Astrocyte (in vitro differentiated cells and primary cell): Measurements from ENCODE around the gene ZDHHC17. TPM values are rescaled to one million over a fixed set of nuclear protein-coding genes. Genes with fewer than 3 reads are reported as not detected.

Experiments used
- DNase-seq: peaks from one replicate; pipeline ENCODE4 v3.0.0-alpha.2; 2010; ENCODE audit warnings: low read depth
- FAIRE-seq: peaks from 2 replicates; lab custom pipeline; 2011; peaks lifted over from hg19 to GRCh38; lab: Jason Lieb, UNC
- H2AFZ ChIP-seq: 2 replicates; pipeline ENCODE4 v1.6.0; 2012; ENCODE audit warnings: low read depth, low read length, inconsistent platforms
- H3K27ac ChIP-seq: 2 replicates; pipeline ENCODE4 v1.5.1; 2011; ENCODE audit warnings: low read depth, low read length, inconsistent platforms
- H3K27me3 ChIP-seq: 2 replicates; pipeline ENCODE4 v1.6.0; 2011; ENCODE audit warnings: low read length, inconsistent platforms; ENCODE audit not compliant: insufficient read depth
- H3K36me3 ChIP-seq: 2 replicates; pipeline ENCODE4 v1.5.1; 2011; ENCODE audit warnings: low read length, inconsistent platforms; ENCODE audit not compliant: insufficient read depth
- H3K4me1 ChIP-seq: 2 replicates; pipeline ENCODE4 v1.5.1; 2011; ENCODE audit warnings: low read length, inconsistent platforms; ENCODE audit not compliant: insufficient read depth
- H3K4me2 ChIP-seq: 2 replicates; pipeline ENCODE4 v1.6.0; 2012; ENCODE audit warnings: low read length, inconsistent platforms
- H3K4me3 ChIP-seq: 2 replicates; pipeline ENCODE4 v1.5.1; 2011; ENCODE audit warnings: low read depth, mild to moderate bottlenecking, low read length, inconsistent platforms; ENCODE audit not compliant: insufficient read depth
- H3K79me2 ChIP-seq: 2 replicates; pipeline ENCODE4 v1.6.0; 2012; ENCODE audit warnings: mild to moderate bottlenecking, low read length, inconsistent platforms; ENCODE audit not compliant: insufficient read depth
- H3K9ac ChIP-seq: 2 replicates; pipeline ENCODE4 v1.6.0; 2012; ENCODE audit warnings: mild to moderate bottlenecking, low read length, inconsistent platforms
- H3K9me3 ChIP-seq: 2 replicates; pipeline ENCODE4 v1.5.1; 2012; ENCODE audit warnings: low read depth, mild to moderate bottlenecking, low read length, inconsistent platforms; ENCODE audit not compliant: insufficient read depth
- H4K20me1 ChIP-seq: 2 replicates; pipeline ENCODE4 v1.6.0; 2012; ENCODE audit warnings: low read length, inconsistent platforms; ENCODE audit not compliant: insufficient read depth
- H3K27ac Mint-ChIP-seq: one replicate; pipeline ENCODE4 v1.8.0; 2021; ENCODE audit warnings: mild to moderate bottlenecking, mixed read lengths; ENCODE audit not compliant: unreplicated experiment
- H3K27me3 Mint-ChIP-seq: one replicate; pipeline ENCODE4 v1.8.0; 2021; ENCODE audit warnings: low read depth, mixed read lengths; ENCODE audit not compliant: unreplicated experiment
- H3K36me3 Mint-ChIP-seq: one replicate; pipeline ENCODE4 v1.8.0; 2021; ENCODE audit warnings: low read depth, mixed read lengths; ENCODE audit not compliant: unreplicated experiment
- H3K4me1 Mint-ChIP-seq: one replicate; pipeline ENCODE4 v1.8.0; 2021; ENCODE audit warnings: low read depth, mixed read lengths; ENCODE audit not compliant: unreplicated experiment
- H3K4me3 Mint-ChIP-seq: one replicate; pipeline ENCODE4 v1.8.0; 2021; ENCODE audit warnings: mild to moderate bottlenecking, moderate library complexity, mixed read lengths; ENCODE audit not compliant: unreplicated experiment
- H3K9me3 Mint-ChIP-seq: one replicate; pipeline ENCODE4 v1.8.0; 2021; ENCODE audit warnings: mild to moderate bottlenecking, mixed read lengths; ENCODE audit not compliant: unreplicated experiment
- EZH2 ChIP-seq: IDR thresholded peaks from 2 replicates; pipeline ENCODE4 v1.6.1; 2012; ENCODE audit warnings: mild to moderate bottlenecking, low read length, inconsistent platforms; ENCODE audit not compliant: insufficient read depth
- total RNA-seq: library from RNA; stranded (reverse); gene quantifications from 2 replicates; pipeline ENCODE4 v1.2.1, GENCODE V29; 2021
- TF ChIP-seq, protein P1 (sequence below): IDR thresholded peaks from 2 replicates; pipeline ENCODE4 v1.5.1; 2011; ENCODE audit warnings: low read depth, mild to moderate bottlenecking, inconsistent platforms, low read length, moderate library complexity; ENCODE audit not compliant: insufficient read depth

Gene ZDHHC17
- total RNA-seq, 1 donor from 2014 or later, result 77.5 TPM

DNA sequence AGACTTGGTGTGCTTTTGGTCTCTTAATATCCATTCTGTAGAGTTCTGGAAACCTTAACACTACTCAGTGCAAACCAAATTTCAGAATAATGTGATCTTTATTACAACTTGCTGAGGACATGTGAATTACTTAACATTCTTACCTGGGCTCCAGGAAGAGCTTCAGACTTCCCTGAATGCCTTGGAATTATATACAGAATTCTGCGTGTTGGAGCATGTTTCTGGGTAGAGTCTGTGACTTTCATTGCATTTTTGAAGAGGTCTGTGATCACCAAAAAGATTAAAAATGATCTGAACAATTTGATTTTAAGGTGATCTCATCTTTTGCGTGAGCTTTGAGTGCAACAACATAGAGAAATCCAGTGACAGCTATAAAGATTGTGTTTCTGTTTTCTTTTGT, 35.4 kb downstream of the ZDHHC17 start:
- H3K79me2 ChIP-seq, result peaks cover 81% of the 10 kb centered on the region
- TF ChIP-seq, protein P1, sequence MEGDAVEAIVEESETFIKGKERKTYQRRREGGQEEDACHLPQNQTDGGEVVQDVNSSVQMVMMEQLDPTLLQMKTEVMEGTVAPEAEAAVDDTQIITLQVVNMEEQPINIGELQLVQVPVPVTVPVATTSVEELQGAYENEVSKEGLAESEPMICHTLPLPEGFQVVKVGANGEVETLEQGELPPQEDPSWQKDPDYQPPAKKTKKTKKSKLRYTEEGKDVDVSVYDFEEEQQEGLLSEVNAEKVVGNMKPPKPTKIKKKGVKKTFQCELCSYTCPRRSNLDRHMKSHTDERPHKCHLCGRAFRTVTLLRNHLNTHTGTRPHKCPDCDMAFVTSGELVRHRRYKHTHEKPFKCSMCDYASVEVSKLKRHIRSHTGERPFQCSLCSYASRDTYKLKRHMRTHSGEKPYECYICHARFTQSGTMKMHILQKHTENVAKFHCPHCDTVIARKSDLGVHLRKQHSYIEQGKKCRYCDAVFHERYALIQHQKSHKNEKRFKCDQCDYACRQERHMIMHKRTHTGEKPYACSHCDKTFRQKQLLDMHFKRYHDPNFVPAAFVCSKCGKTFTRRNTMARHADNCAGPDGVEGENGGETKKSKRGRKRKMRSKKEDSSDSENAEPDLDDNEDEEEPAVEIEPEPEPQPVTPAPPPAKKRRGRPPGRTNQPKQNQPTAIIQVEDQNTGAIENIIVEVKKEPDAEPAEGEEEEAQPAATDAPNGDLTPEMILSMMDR, result no peak
- TF ChIP-seq EZH2, result no peak
- peaks cover 14% of the 10 kb centered on the region for H4K20me1 ChIP-seq
- no peaks in the 10 kb centered on the region for H3K27me3 ChIP-seq
- H3K36me3 ChIP-seq, result no peaks in the 10 kb centered on the region
- peaks cover 9% of the 10 kb centered on the region for H3K9me3 Mint-ChIP-seq
- H3K27ac ChIP-seq, result no peak overlapping the region
- H3K27me3 Mint-ChIP-seq, result no peaks in the 10 kb centered on the region
- no peaks in the 10 kb centered on the region for H3K9me3 ChIP-seq
- no peak overlapping the region for H3K4me2 ChIP-seq
- H3K4me1 ChIP-seq, result no peaks in the 10 kb centered on the region
- H3K36me3 Mint-ChIP-seq, result peaks cover 29% of the 10 kb centered on the region
- DNase-seq (no peak), FAIRE-seq (no peak)
- no peak overlapping the region for H2AFZ ChIP-seq
- no peak overlapping the region for H3K27ac Mint-ChIP-seq
- H3K9ac ChIP-seq, result no peak overlapping the region
- no peak overlapping the region for H3K4me3 Mint-ChIP-seq
- peaks cover 9% of the 10 kb centered on the region for H3K4me1 Mint-ChIP-seq
- H3K4me3 ChIP-seq, result no peak overlapping the region

- peaks cover 5% of the 10 kb centered on the region for H3K4me1 Mint-ChIP-seq
- Histone ChIP-seq H3K4me1 (no peaks in the 10 kb centered on the region), H3K79me2 (peaks cover 63% of the 10 kb centered on the region), H3K36me3 (peaks cover 14% of the 10 kb centered on the region), H3K27me3 (no peaks in the 10 kb centered on the region), H4K20me1 (peaks cover 5% of the 10 kb centered on the region), H3K27ac (no peak overlapping the region), H2AFZ (no peak overlapping the region), H3K4me2 (no peak overlapping the region), H3K9ac (no peak overlapping the region), H3K9me3 (no peaks in the 10 kb centered on the region), H3K4me3 (no peak overlapping the region)
- peaks cover 32% of the 10 kb centered on the region for H3K36me3 Mint-ChIP-seq
- DNase-seq, result no peak
- no peak for FAIRE-seq
- TF ChIP-seq, protein P1, result no peak
- TF ChIP-seq EZH2, result no peak
- peaks cover 9% of the 10 kb centered on the region for H3K9me3 Mint-ChIP-seq
- H3K27me3 Mint-ChIP-seq, result no peaks in the 10 kb centered on the region
- H3K4me3 Mint-ChIP-seq, result no peak overlapping the region
- H3K27ac Mint-ChIP-seq, result no peak overlapping the region
Observed at GRCh38 chr12:76802060-76802459, 38.1 kb downstream of the ZDHHC17 start.

- Histone ChIP-seq H3K4me3 (no peak overlapping the region), H2AFZ (no peak overlapping the region), H4K20me1 (peaks cover 5% of the 10 kb centered on the region), H3K9ac (no peak overlapping the region), H3K9me3 (no peaks in the 10 kb centered on the region), H3K27me3 (no peaks in the 10 kb centered on the region), H3K4me2 (no peak overlapping the region), H3K4me1 (no peaks in the 10 kb centered on the region), H3K36me3 (peaks cover 18% of the 10 kb centered on the region), H3K79me2 (peaks cover 46% of the 10 kb centered on the region), H3K27ac (no peak overlapping the region)
- Mint-ChIP-seq H3K4me3 (no peak overlapping the region), H3K27me3 (no peaks in the 10 kb centered on the region), H3K36me3 (peaks cover 23% of the 10 kb centered on the region), H3K27ac (no peak overlapping the region), H3K9me3 (peaks cover 9% of the 10 kb centered on the region), H3K4me1 (peaks cover 5% of the 10 kb centered on the region)
- TF ChIP-seq, protein P1, result no peak
- TF ChIP-seq EZH2, result no peak
- FAIRE-seq (no peak), DNase-seq (no peak)
Observed at GRCh38 chr12:76804435-76804976, 40.6 kb downstream of the ZDHHC17 start.
